ENCODE measurements around the gene PPM1L.

Gene PPM1L

DNA sequence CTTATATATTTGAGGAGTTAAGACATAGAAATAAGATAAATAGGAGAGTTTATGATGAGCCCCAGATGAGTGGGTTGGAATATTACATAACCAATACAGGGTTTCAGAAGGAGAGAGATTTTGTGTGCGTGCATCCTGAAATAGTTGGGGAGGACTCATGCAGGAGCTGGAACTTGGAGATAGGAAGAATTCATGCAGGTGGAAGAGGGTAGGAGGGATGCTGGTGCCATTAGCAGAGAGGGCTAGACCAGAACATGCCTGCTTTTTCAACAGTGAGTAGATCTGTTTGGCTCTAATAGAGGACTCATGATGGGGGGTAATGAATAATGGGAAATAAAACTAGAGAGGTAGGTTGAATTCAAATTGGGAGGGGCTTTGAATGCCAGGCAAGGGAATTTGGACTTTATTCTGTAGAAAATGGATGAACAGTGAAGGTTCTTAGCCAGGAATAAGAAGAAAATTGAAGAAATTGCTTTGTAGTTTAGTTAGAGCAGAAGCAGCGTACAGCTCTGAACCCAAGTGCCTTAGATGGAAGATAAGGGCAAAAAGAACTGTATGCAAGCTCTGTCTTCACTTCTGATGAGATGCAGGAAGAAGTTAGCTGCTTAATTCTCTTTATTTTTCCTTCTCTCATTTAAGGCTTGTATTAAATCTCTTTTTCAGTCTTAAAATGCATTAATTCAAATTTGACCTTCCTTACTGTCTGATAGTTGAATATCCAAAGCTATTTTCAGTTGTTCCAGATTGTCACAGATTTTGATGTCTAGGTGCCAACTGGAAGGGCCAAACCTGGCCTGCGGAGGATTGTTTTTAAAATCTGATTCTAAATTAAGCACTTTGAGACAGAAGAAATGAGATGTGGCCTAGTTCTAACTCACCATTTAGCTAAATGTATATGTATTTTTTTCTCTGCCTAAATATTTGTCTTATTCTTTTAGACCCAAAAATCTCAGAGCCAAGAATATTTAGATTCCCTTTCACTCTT lies 86.3 kb downstream of the PPM1L start:
- Histone ChIP-seq H3K4me1 (ENCODE audit: low read length) (no peaks in the 10 kb centered on the region), H2AFZ (ENCODE audit: low read depth, low read length) (no peak overlapping the region), H3K4me3 (ENCODE audit: low read length) (no peak overlapping the region), H3K79me2 (ENCODE audit: low read length) (no peaks in the 10 kb centered on the region), H3K36me3 (replicated peaks; ENCODE audit: low read depth, low read length) (no peaks in the 10 kb centered on the region), H3K27ac (ENCODE audit: low read length) (no peak overlapping the region), H3K9me3 (ENCODE audit: insufficient read depth, low read length) (no peaks in the 10 kb centered on the region), H3K4me2 (ENCODE audit: low read length) (no peak overlapping the region), H4K20me1 (ENCODE audit: insufficient read depth, low read length) (no peaks in the 10 kb centered on the region), H3K9ac (ENCODE audit: low read length) (no peak overlapping the region), H3K27me3 (ENCODE audit: low read depth, low read length) (no peaks in the 10 kb centered on the region)
- TF ChIP-seq, protein P1, sequence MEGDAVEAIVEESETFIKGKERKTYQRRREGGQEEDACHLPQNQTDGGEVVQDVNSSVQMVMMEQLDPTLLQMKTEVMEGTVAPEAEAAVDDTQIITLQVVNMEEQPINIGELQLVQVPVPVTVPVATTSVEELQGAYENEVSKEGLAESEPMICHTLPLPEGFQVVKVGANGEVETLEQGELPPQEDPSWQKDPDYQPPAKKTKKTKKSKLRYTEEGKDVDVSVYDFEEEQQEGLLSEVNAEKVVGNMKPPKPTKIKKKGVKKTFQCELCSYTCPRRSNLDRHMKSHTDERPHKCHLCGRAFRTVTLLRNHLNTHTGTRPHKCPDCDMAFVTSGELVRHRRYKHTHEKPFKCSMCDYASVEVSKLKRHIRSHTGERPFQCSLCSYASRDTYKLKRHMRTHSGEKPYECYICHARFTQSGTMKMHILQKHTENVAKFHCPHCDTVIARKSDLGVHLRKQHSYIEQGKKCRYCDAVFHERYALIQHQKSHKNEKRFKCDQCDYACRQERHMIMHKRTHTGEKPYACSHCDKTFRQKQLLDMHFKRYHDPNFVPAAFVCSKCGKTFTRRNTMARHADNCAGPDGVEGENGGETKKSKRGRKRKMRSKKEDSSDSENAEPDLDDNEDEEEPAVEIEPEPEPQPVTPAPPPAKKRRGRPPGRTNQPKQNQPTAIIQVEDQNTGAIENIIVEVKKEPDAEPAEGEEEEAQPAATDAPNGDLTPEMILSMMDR (IDR thresholded peaks at IDR 0.05; ENCODE audit: low read depth, low read length): no peak
- no peak for TF ChIP-seq EZH2phosphoT487 (IDR thresholded peaks at IDR 0.05; ENCODE audit: low read depth)

- Histone ChIP-seq H3K9me3 (ENCODE audit: insufficient read depth, low read length) (no peaks in the 10 kb centered on the region), H3K4me1 (ENCODE audit: low read length) (no peaks in the 10 kb centered on the region), H2AFZ (ENCODE audit: low read depth, low read length) (no peak overlapping the region), H3K4me2 (ENCODE audit: low read length) (no peak overlapping the region), H3K27ac (ENCODE audit: low read length) (no peak overlapping the region), H3K9ac (ENCODE audit: low read length) (no peak overlapping the region), H3K4me3 (ENCODE audit: low read length) (no peak overlapping the region), H3K79me2 (ENCODE audit: low read length) (no peaks in the 10 kb centered on the region), H3K27me3 (ENCODE audit: low read depth, low read length) (no peaks in the 10 kb centered on the region), H4K20me1 (ENCODE audit: insufficient read depth, low read length) (no peaks in the 10 kb centered on the region), H3K36me3 (replicated peaks; ENCODE audit: low read depth, low read length) (no peaks in the 10 kb centered on the region)
- TF ChIP-seq, protein P1 (IDR thresholded peaks at IDR 0.05; ENCODE audit: low read depth, low read length): no peak
- no peak for TF ChIP-seq EZH2phosphoT487 (IDR thresholded peaks at IDR 0.05; ENCODE audit: low read depth)
Measured at GRCh38 chr3:160851629-160852210, 95.7 kb downstream of the PPM1L start.

DNA sequence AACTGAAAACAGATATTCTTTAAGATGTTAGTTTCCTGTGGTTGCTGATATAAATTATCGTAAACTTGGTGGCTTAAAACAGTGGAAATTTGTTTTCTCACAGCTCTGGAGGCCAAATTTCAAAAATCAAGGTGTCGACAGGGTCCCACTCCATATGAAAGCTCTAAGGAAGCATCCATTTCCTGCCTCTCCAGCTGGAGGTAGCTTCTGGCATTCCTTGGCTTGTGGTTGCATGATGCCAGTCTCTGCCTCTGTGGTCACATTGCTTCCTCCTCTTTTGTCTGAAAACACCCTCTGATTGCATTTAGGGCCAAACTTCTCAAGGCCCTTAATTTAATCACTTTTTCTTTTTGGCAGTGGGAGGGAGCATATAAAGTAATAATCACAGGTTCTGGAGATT lies 96.8 kb downstream of the PPM1L start:
- Histone ChIP-seq H3K36me3 (replicated peaks; ENCODE audit: low read depth, low read length) (no peaks in the 10 kb centered on the region), H3K9ac (ENCODE audit: low read length) (no peak overlapping the region), H3K9me3 (ENCODE audit: insufficient read depth, low read length) (no peaks in the 10 kb centered on the region), H3K4me3 (ENCODE audit: low read length) (no peak overlapping the region), H3K27ac (ENCODE audit: low read length) (no peak overlapping the region), H2AFZ (ENCODE audit: low read depth, low read length) (no peak overlapping the region), H3K79me2 (ENCODE audit: low read length) (no peaks in the 10 kb centered on the region), H3K4me1 (ENCODE audit: low read length) (no peaks in the 10 kb centered on the region), H3K27me3 (ENCODE audit: low read depth, low read length) (no peaks in the 10 kb centered on the region), H3K4me2 (ENCODE audit: low read length) (no peak overlapping the region), H4K20me1 (ENCODE audit: insufficient read depth, low read length) (no peaks in the 10 kb centered on the region)
- TF ChIP-seq, protein P1 (IDR thresholded peaks at IDR 0.05; ENCODE audit: low read depth, low read length): no peak

- Histone ChIP-seq H3K4me1 (ENCODE audit: low read length) (no peaks in the 10 kb centered on the region), H3K9ac (ENCODE audit: low read length) (no peak overlapping the region), H3K4me2 (ENCODE audit: low read length) (no peak overlapping the region), H4K20me1 (ENCODE audit: insufficient read depth, low read length) (no peaks in the 10 kb centered on the region), H3K4me3 (ENCODE audit: low read length) (no peak overlapping the region), H3K79me2 (ENCODE audit: low read length) (no peaks in the 10 kb centered on the region), H3K9me3 (ENCODE audit: insufficient read depth, low read length) (no peaks in the 10 kb centered on the region), H2AFZ (ENCODE audit: low read depth, low read length) (no peak overlapping the region), H3K27ac (ENCODE audit: low read length) (no peak overlapping the region), H3K27me3 (ENCODE audit: low read depth, low read length) (no peaks in the 10 kb centered on the region), H3K36me3 (replicated peaks; ENCODE audit: low read depth, low read length) (no peaks in the 10 kb centered on the region)
- TF ChIP-seq, protein P1 (IDR thresholded peaks at IDR 0.05; ENCODE audit: low read depth, low read length): no peak
- TF ChIP-seq EZH2phosphoT487 (IDR thresholded peaks at IDR 0.05; ENCODE audit: low read depth): no peak
Measured at GRCh38 chr3:160856450-160856849, 100.4 kb downstream of the PPM1L start.
